HCT116 (cell line): ENCODE results near the gene KSR1. TPM values are rescaled to one million over a fixed set of nuclear protein-coding genes. Genes with fewer than 3 reads are reported as not detected.

Experiments used
- ATAC-seq: fragments of 200-7000 bp; cut with Tn5 transposase; 2 replicates; pipeline ENCODE4 v1.9.1; 2020; ENCODE audit warnings: mild to moderate bottlenecking, moderate library complexity
- BruUV-seq: library from RNA; stranded (reverse); fragments of 400-500 nt; replicated peaks from 2 replicates; lab custom pipeline; 2021; lab: Mats Ljungman, UMichigan
- CTCF ChIA-PET: fragments of 300-600 bp; sonication (Branson Sonifier 250); formaldehyde crosslinking; loops from one replicate; lab custom pipeline; 2021; ENCODE audit warnings: antibody characterized with exemption; lab: Charles Lee
- POLR2A ChIA-PET: fragments of 300-600, 350-600 bp; sonication (Branson Sonifier 250); formaldehyde crosslinking; loops from one replicate; lab custom pipeline; 2021; ENCODE audit warnings: antibody characterized with exemption; lab: Charles Lee
- RAD21 ChIA-PET, 2 experiments: fragments of 300-600 bp; sonication (Branson Sonifier 250); formaldehyde crosslinking; loops; one replicate each; lab custom pipeline; 2023; ENCODE audit warnings: low total read pairs in 2 of 2; ENCODE audit not compliant: uncharacterized antibody in 2 of 2, unreplicated experiment in 2 of 2, low non-redundant PET in 1 of 2; lab: Charles Lee
- DNase-seq: peaks from one replicate; pipeline ENCODE4 v3.0.0-alpha.2; 2010; ENCODE audit warnings: low read depth, low spot score
- H2AFZ ChIP-seq: fragments of 200-600 bp; shearing (Covaris generic), sonication (generic); 2 replicates; pipeline ENCODE4 v1.6.1; 2017; ENCODE audit warnings: low read depth, mixed run types, mixed read lengths, antibody characterized with exemption, low read length; ENCODE audit not compliant: poor library complexity, severe bottlenecking
- H3K27ac ChIP-seq: 2 replicates; pipeline ENCODE4 v1.5.1; 2012; ENCODE audit warnings: low read depth, low read length
- H3K27me3 ChIP-seq: fragments of 200-600 bp; sonication (generic); 2 replicates; pipeline ENCODE4 v1.6.1; 2016; ENCODE audit warnings: mixed run types, low read length, mixed read lengths; ENCODE audit not compliant: insufficient read depth
- H3K36me3 ChIP-seq, 2 experiments: fragments of 200-500 bp in 1 of 2; fragments of 200-600 bp in 1 of 2; sonication (Bioruptor generic) in 1 of 2; sonication (generic) in 1 of 2; 2 replicates each; pipeline versions ENCODE4 v1.5.1 to v1.6.1; 2014 to 2016; ENCODE audit warnings: low read length in 2 of 2, inconsistent platforms in 1 of 2, mixed read lengths in 1 of 2, mixed run types in 1 of 2; ENCODE audit not compliant: insufficient read depth in 2 of 2, control insufficient read depth in 1 of 2
- H3K4me1 ChIP-seq, 2 experiments: fragments of 200-600 bp in 1 of 2; sonication (generic) in 1 of 2; 2 replicates each; pipeline versions ENCODE4 v1.5.1 to v1.6.1; 2012 to 2017; ENCODE audit warnings: low read length in 2 of 2, inconsistent platforms in 1 of 2, mild to moderate bottlenecking in 1 of 2, mixed read lengths in 1 of 2, mixed run types in 1 of 2, moderate library complexity in 1 of 2; ENCODE audit not compliant: insufficient read depth in 2 of 2, control insufficient read depth in 1 of 2
- H3K4me2 ChIP-seq: fragments of 200-600 bp; sonication (generic); 2 replicates; pipeline ENCODE4 v1.6.1; 2017; ENCODE audit warnings: mixed run types, low read length, mixed read lengths
- H3K4me3 ChIP-seq, 2 experiments: fragments of 200-600 bp in 1 of 2; sonication (generic) in 1 of 2; replicated peaks in 1 of 2; 2 replicates each; pipeline ENCODE4 v1.5.1; 2011 to 2016; ENCODE audit warnings: low read length in 2 of 2, control low read depth in 1 of 2, low read depth in 1 of 2, mild to moderate bottlenecking in 1 of 2, mixed read lengths in 1 of 2, mixed run types in 1 of 2
- H3K79me2 ChIP-seq: fragments of 200-600 bp; sonication (generic); 2 replicates; pipeline ENCODE4 v1.6.1; 2017; ENCODE audit warnings: mild to moderate bottlenecking, mixed run types, low read length, moderate library complexity, mixed read lengths; ENCODE audit not compliant: insufficient read depth
- H3K9ac ChIP-seq: fragments of 200-600 bp; sonication (generic); 2 replicates; pipeline ENCODE4 v1.6.1; 2016; ENCODE audit warnings: low read length, mixed read lengths
- H3K9me2 ChIP-seq: fragments of 200-600 bp; sonication (generic), shearing (Covaris generic); 2 replicates; pipeline ENCODE4 v1.6.1; 2017; ENCODE audit warnings: mixed run types, mild to moderate bottlenecking, moderate library complexity; ENCODE audit not compliant: insufficient read depth
- H3K9me3 ChIP-seq, 2 experiments: fragments of 200-500 bp in 1 of 2; fragments of 200-600 bp in 1 of 2; sonication (Bioruptor generic) in 1 of 2; sonication (generic) in 1 of 2; 2 replicates each; pipeline ENCODE4 v1.6.1; 2014 to 2017; ENCODE audit warnings: low read length in 2 of 2, mixed read lengths in 2 of 2, inconsistent platforms in 1 of 2, low read depth in 1 of 2, mild to moderate bottlenecking in 1 of 2, mixed run types in 1 of 2, moderate library complexity in 1 of 2; ENCODE audit not compliant: control insufficient read depth in 1 of 2, insufficient read depth in 1 of 2
- H4K20me1 ChIP-seq: fragments of 200-600 bp; sonication (generic), shearing (Covaris generic); 2 replicates; pipeline ENCODE4 v1.6.1; 2017; ENCODE audit warnings: mixed run types, mild to moderate bottlenecking, moderate library complexity; ENCODE audit not compliant: insufficient read depth
- ATF3 ChIP-seq: IDR thresholded peaks from 2 replicates; pipeline ENCODE4 v1.6.1; 2012
- CBX3 ChIP-seq: IDR thresholded peaks from 2 replicates; pipeline ENCODE4 v1.6.1; 2012; ENCODE audit warnings: low read depth
- ELF1 ChIP-seq: IDR thresholded peaks from 2 replicates; pipeline ENCODE4 v1.6.1; 2012; ENCODE audit warnings: low read depth, borderline replicate concordance
- EZH2 ChIP-seq: fragments of 200-600 bp; sonication (generic); IDR thresholded peaks from 2 replicates; pipeline ENCODE4 v1.6.1; 2017; ENCODE audit warnings: antibody characterized with exemption, mixed run types
- EZH2phosphoT487 ChIP-seq: fragments of 200-600 bp; IDR thresholded peaks from 2 replicates; pipeline ENCODE4 v1.6.1; 2018; ENCODE audit warnings: antibody characterized with exemption, borderline replicate concordance
- FOSL1 ChIP-seq: IDR thresholded peaks from 2 replicates; pipeline ENCODE4 v1.6.1; 2012; ENCODE audit warnings: low read depth
- JUND ChIP-seq: IDR thresholded peaks from 2 replicates; pipeline ENCODE4 v1.6.1; 2012
- MAX ChIP-seq: IDR thresholded peaks from 2 replicates; pipeline ENCODE4 v1.6.1; 2012
- POLR2A ChIP-seq: IDR thresholded peaks from 2 replicates; pipeline ENCODE4 v1.7.0; 2011; ENCODE audit warnings: borderline replicate concordance; ENCODE audit not compliant: insufficient read depth, insufficient read length; ENCODE audit errors: extremely low read depth
- POLR2AphosphoS5 ChIP-seq: IDR thresholded peaks from 2 replicates; pipeline ENCODE4 v1.6.1; 2011; ENCODE audit warnings: mild to moderate bottlenecking, low read depth, low read length, moderate library complexity
- RAD21 ChIP-seq: IDR thresholded peaks from 2 replicates; pipeline ENCODE4 v1.6.1; 2012; ENCODE audit warnings: low read depth, mild to moderate bottlenecking
- SIN3A ChIP-seq: IDR thresholded peaks from 2 replicates; pipeline ENCODE4 v1.6.1; 2012; ENCODE audit warnings: low read depth
- SP1 ChIP-seq: IDR thresholded peaks from 2 replicates; pipeline ENCODE4 v1.6.1; 2012; ENCODE audit warnings: low read depth
- SRF ChIP-seq: IDR thresholded peaks from 2 replicates; pipeline ENCODE4 v1.6.1; 2012; ENCODE audit warnings: low read depth
- YY1 ChIP-seq: IDR thresholded peaks from 2 replicates; pipeline ENCODE4 v1.6.1; 2011; ENCODE audit warnings: low read length, low read depth, moderate library complexity, mild to moderate bottlenecking; ENCODE audit not compliant: insufficient replicate concordance; ENCODE audit errors: extremely low read depth
- ZBTB33 ChIP-seq: IDR thresholded peaks from 2 replicates; pipeline ENCODE4 v1.6.1; 2011; ENCODE audit warnings: mild to moderate bottlenecking, low read length, moderate library complexity; ENCODE audit not compliant: insufficient replicate concordance; ENCODE audit errors: extremely low read depth
- ZFX ChIP-seq: fragments of 450-650 bp; IDR thresholded peaks from 2 replicates; pipeline ENCODE4 v1.6.1; 2017
- ZNF274 ChIP-seq: fragments of 200-500 bp; sonication (Bioruptor generic); IDR thresholded peaks from 2 replicates; pipeline ENCODE4 v1.6.1; 2014; ENCODE audit warnings: mild to moderate bottlenecking, low read depth, low read length, inconsistent platforms
- intact Hi-C: fragments of 100-400 bp; cut with micrococcal nuclease; formaldehyde crosslinking; loops from 2 replicates; pipeline ENCODE4 v1.10.0; 2022
- total RNA-seq: library from RNA; stranded (reverse); gene quantifications from one replicate; pipeline ENCODE4 v1.2.1, GENCODE V29; 2021; ENCODE audit not compliant: unreplicated experiment

KSR1 gene
- total RNA-seq, 1 experiment from 2014 or later, result 16.5 TPM

- H3K36me3 ChIP-seq, result no peaks in the 10 kb centered on the region
- no peak overlapping the region for H3K4me2 ChIP-seq
- intact Hi-C loops, result no loop called here
- TF ChIP-seq ZBTB33 (no peak), EZH2phosphoT487 (no peak), ZNF274 (no peak), SIN3A (no peak), FOSL1 (no peak), EZH2 (no peak), CBX3 (no peak), ELF1 (no peak), YY1 (no peak), MAX (no peak), SRF (no peak), POLR2AphosphoS5 (no peak), ZFX (no peak), JUND (no peak), SP1 (no peak), ATF3 (no peak), POLR2A (no peak), RAD21 (no peak)
- ChIA-PET RAD21 (no interaction called here), POLR2A (no interaction called here), CTCF (interaction anchor here (1.6 kb wide), 1 partner anchor 9 kb away, joined by 5 read pairs; no protein-coding TSS in a partner anchor)
- no peaks in the 10 kb centered on the region for H3K79me2 ChIP-seq
- no peak overlapping the region for H3K27ac ChIP-seq
- DNase-seq (no peak), ATAC-seq (no peak)
- no peaks in the 10 kb centered on the region for H3K27me3 ChIP-seq
- H3K4me3 ChIP-seq, result no peak overlapping the region
- H2AFZ ChIP-seq, result no peak overlapping the region
- no peak overlapping the region for H3K9ac ChIP-seq
- no TSS peak for BruUV-seq
- no peaks in the 10 kb centered on the region for H3K9me3 ChIP-seq
- no peaks in the 10 kb centered on the region for H4K20me1 ChIP-seq
- no peaks in the 10 kb centered on the region for H3K4me1 ChIP-seq
- no peaks in the 10 kb centered on the region for H3K9me2 ChIP-seq
These were observed 184.5 kb downstream of the KSR1 start for GRCh38 chr17:27640790-27641189.
